ENCODE results near the gene BCAM. TPM values are rescaled to one million over a fixed set of nuclear protein-coding genes. Genes with fewer than 3 reads are reported as not detected.
A peak's percentile ranks its signal among the peaks of the same experiment; 100 is the strongest.
"Not testable (repeated sequence)": the region's sequence is repeated elsewhere in the genome, so short reads cannot be mapped to it uniquely, and the experiment has no call there.

Gene BCAM
- total RNA-seq, 4 donors from 2014 or later, result 10.2 to 24.6 (median 23.6) TPM

- H3K36me3 ChIP-seq, result no peaks in the 10 kb centered on the region
- no peak for TF ChIP-seq CTCF (IDR thresholded peaks at IDR 0.05 in 4 of 5, conservative IDR thresholded peaks at IDR 0.05 in 1 of 5)
- TF ChIP-seq POLR2A (IDR thresholded peaks at IDR 0.05), result no peak
- ATAC-seq (no peak), DNase-seq (no peak)
- in situ Hi-C loops (cut with MboI; ENCODE audit: low sequenced_read_pairs in 4 of 4) (no loop called here), intact Hi-C loops (cut with DNase I; ENCODE audit: low total_unique reads) (no loop called here)
- H3K4me3 ChIP-seq, result no peak overlapping the region
- no peaks in the 10 kb centered on the region for H3K27me3 ChIP-seq
- H3K27ac ChIP-seq, result peak overlapping the region in 1 of 4 donors; percentile 38
- no peaks in the 10 kb centered on the region for H3K9me3 ChIP-seq
- H3K4me1 ChIP-seq, result peaks cover 0 to 6% of the 10 kb centered on the region in 2 donors
Observed at GRCh38 chr19:44855606-44856005, 46.7 kb downstream of the BCAM start.

- TF ChIP-seq POLR2A (IDR thresholded peaks at IDR 0.05) (no peak), CTCF (IDR thresholded peaks at IDR 0.05 in 4 of 5, conservative IDR thresholded peaks at IDR 0.05 in 1 of 5) (no peak)
- in situ Hi-C loops (cut with MboI; ENCODE audit: low sequenced_read_pairs in 4 of 4), result no loop called here
- Histone ChIP-seq H3K27ac (peak overlapping the region in 3 of 4 donors; percentile 17 to 41 (median 38)), H3K27me3 (no peaks in the 10 kb centered on the region), H3K36me3 (no peaks in the 10 kb centered on the region), H3K4me1 (peaks cover 0 to 10% of the 10 kb centered on the region in 2 donors), H3K9me3 (no peaks in the 10 kb centered on the region), H3K4me3 (no peak overlapping the region)
- intact Hi-C loops (cut with DNase I; ENCODE audit: low total_unique reads), result no loop called here
- DNase-seq (no peak), ATAC-seq (no peak)
Observed at GRCh38 chr19:44856421-44857083, 47.6 kb downstream of the BCAM start.

GRCh38 chr19:44857837-44858236 is 48.9 kb downstream of the BCAM start:
- no peak for ATAC-seq
- in situ Hi-C loops (cut with MboI; ENCODE audit: low sequenced_read_pairs in 4 of 4), result no loop called here
- no peak for TF ChIP-seq CTCF (IDR thresholded peaks at IDR 0.05 in 4 of 5, conservative IDR thresholded peaks at IDR 0.05 in 1 of 5)
- no peak for TF ChIP-seq POLR2A (IDR thresholded peaks at IDR 0.05)
- intact Hi-C loops (cut with DNase I; ENCODE audit: low total_unique reads), result no loop called here
- Histone ChIP-seq H3K27me3 (no peaks in the 10 kb centered on the region), H3K36me3 (no peaks in the 10 kb centered on the region), H3K27ac (peak overlapping the region in 1 of 4 donors; percentile 33), H3K9me3 (no peaks in the 10 kb centered on the region), H3K4me1 (peaks cover 0 to 10% of the 10 kb centered on the region in 2 donors), H3K4me3 (no peak overlapping the region)
- no peak for DNase-seq

GRCh38 chr19:44861576-44861975 is 52.7 kb downstream of the BCAM start:
- H3K9me3 ChIP-seq; H3K27me3 ChIP-seq; H3K4me3 ChIP-seq; H3K36me3 ChIP-seq; intact Hi-C loops (cut with DNase I; ENCODE audit: low total_unique reads); H3K27ac ChIP-seq; ATAC-seq; DNase-seq; H3K4me1 ChIP-seq; in situ Hi-C loops (cut with MboI; ENCODE audit: low sequenced_read_pairs in 4 of 4): not testable (repeated sequence)

GRCh38 chr19:44863990-44864389 is 55.1 kb downstream of the BCAM start:
- DNase-seq, result no peak
- TF ChIP-seq CTCF (IDR thresholded peaks at IDR 0.05 in 4 of 5, conservative IDR thresholded peaks at IDR 0.05 in 1 of 5), result no peak
- no peak overlapping the region for H3K4me3 ChIP-seq
- H3K36me3 ChIP-seq, result no peaks in the 10 kb centered on the region
- in situ Hi-C loops (cut with MboI; ENCODE audit: low sequenced_read_pairs in 4 of 4), result no loop called here
- ATAC-seq, result no peak
- no peak overlapping the region for H3K27ac ChIP-seq
- H3K27me3 ChIP-seq, result no peaks in the 10 kb centered on the region
- intact Hi-C loops (cut with DNase I; ENCODE audit: low total_unique reads), result no loop called here
- no peaks in the 10 kb centered on the region for H3K9me3 ChIP-seq
- H3K4me1 ChIP-seq, result peaks cover 0 to 14% of the 10 kb centered on the region in 2 donors
